ENCODE results near the gene PSD2. TPM values are rescaled to one million over a fixed set of nuclear protein-coding genes. Genes with fewer than 3 reads are reported as not detected.

PSD2 gene
- total and polyA plus RNA-seq, 2 donors (not counting 1 experiment from before 2014, with no cell fraction given), result 0.10 to 0.17 TPM

GRCh38 chr5:139806111-139806510 lies 10.5 kb downstream of the PSD2 start:
- Histone ChIP-seq H3K4me1 (ENCODE audit: control insufficient read depth in 2 of 2, insufficient read depth in 2 of 2, low read length in 2 of 2) (no peaks in the 10 kb centered on the region), H4K20me1 (ENCODE audit: control insufficient read depth, insufficient read depth, low read length, poor library complexity, severe bottlenecking) (no peaks in the 10 kb centered on the region), H3K27ac (ENCODE audit: low read length in 2 of 2) (no peak overlapping the region), H3K36me3 (replicated peaks in 1 of 2; ENCODE audit: control extremely low read depth in 1 of 2, control insufficient read depth in 1 of 2, extremely low read depth in 1 of 2, insufficient read depth in 2 of 2, low read length in 1 of 2) (no peaks in the 10 kb centered on the region), H3K4me3 (ENCODE audit: control extremely low read depth in 1 of 5, extremely low read depth in 1 of 5, insufficient read depth in 1 of 5, low read depth in 2 of 5, low read length in 4 of 5) (no peak overlapping the region), H3K79me2 (ENCODE audit: control insufficient read depth, insufficient read depth, low read length) (no peaks in the 10 kb centered on the region), H3K9ac (ENCODE audit: low read length) (no peak overlapping the region), H3K9me3 (ENCODE audit: control extremely low read depth in 1 of 3, control insufficient read depth in 2 of 3, insufficient read depth in 1 of 3, low read length in 2 of 3) (peaks cover 0 to 18% (median 0%) of the 10 kb centered on the region in 3 donors), H3K4me2 (replicated peaks; ENCODE audit: low read depth, low read length, poor library complexity, severe bottlenecking) (no peak overlapping the region), H2AFZ (ENCODE audit: insufficient read depth, low read depth, low read length, poor library complexity, severe bottlenecking) (no peak overlapping the region), H3K27me3 (replicated peaks in 1 of 4; ENCODE audit: control extremely low read depth in 1 of 4, control insufficient read depth in 3 of 4, insufficient read depth in 4 of 4, low read length in 3 of 4) (peaks cover 0 to 30% (median 0%) of the 10 kb centered on the region in 4 experiments)
- CTCF ChIA-PET, result interaction anchor here (0.5 to 1.4 kb wide), 3 partner anchors 17 to 382 kb away, joined by 3 to 4 read pairs (median 3); no protein-coding TSS in a partner anchor
- intact Hi-C loops (cut with micrococcal nuclease), result no loop called here
- WGBS (ENCODE audit: insufficient coverage), result 89% methylated on average over 3 of the region's 4 CpGs
- DNase-seq (no peak), ATAC-seq (ENCODE audit: low read depth) (no peak)
- Mint-ChIP-seq H3K4me1 (no peaks in the 10 kb centered on the region), H3K4me3 (no peak overlapping the region), H3K27ac (no peak overlapping the region), H3K27me3 (peaks cover 51% of the 10 kb centered on the region), H3K9me3 (ENCODE audit: insufficient read depth) (no peaks in the 10 kb centered on the region)
- no peak for TF ChIP-seq EZH2 (IDR thresholded peaks at IDR 0.05; ENCODE audit: borderline replicate concordance, insufficient read depth, low read depth, low read length, poor library complexity, severe bottlenecking)
- no peak for TF ChIP-seq CTCF (IDR thresholded peaks at IDR 0.05)
- POLR2A ChIA-PET, result no interaction called here

GRCh38 chr5:139806726-139807646 lies 11.4 kb downstream of the PSD2 start:
- H3K9me3 Mint-ChIP-seq (ENCODE audit: insufficient read depth), result no peaks in the 10 kb centered on the region
- H3K4me2 ChIP-seq (replicated peaks; ENCODE audit: low read depth, low read length, poor library complexity, severe bottlenecking), result no peak overlapping the region
- DNase-seq (no peak), ATAC-seq (ENCODE audit: low read depth) (no peak)
- peaks cover 0 to 30% (median 0%) of the 10 kb centered on the region in 4 experiments for H3K27me3 ChIP-seq (replicated peaks in 1 of 4; ENCODE audit: control extremely low read depth in 1 of 4, control insufficient read depth in 3 of 4, insufficient read depth in 4 of 4, low read length in 3 of 4)
- no peak overlapping the region for H3K4me3 Mint-ChIP-seq
- H3K4me1 ChIP-seq (ENCODE audit: control insufficient read depth in 2 of 2, insufficient read depth in 2 of 2, low read length in 2 of 2), result no peaks in the 10 kb centered on the region
- intact Hi-C loops (cut with micrococcal nuclease), result no loop called here
- WGBS (ENCODE audit: insufficient coverage), result 71% methylated on average over 5 of the region's 8 CpGs
- no peak overlapping the region for H3K27ac ChIP-seq (ENCODE audit: low read length in 2 of 2)
- H3K9ac ChIP-seq (ENCODE audit: low read length), result no peak overlapping the region
- H3K4me1 Mint-ChIP-seq, result no peaks in the 10 kb centered on the region
- ChIA-PET CTCF (interaction anchor here (0.5 to 1.4 kb wide), 3 partner anchors 18 to 383 kb away, joined by 3 to 4 read pairs (median 3); no protein-coding TSS in a partner anchor), POLR2A (no interaction called here)
- H3K36me3 ChIP-seq (replicated peaks in 1 of 2; ENCODE audit: control extremely low read depth in 1 of 2, control insufficient read depth in 1 of 2, extremely low read depth in 1 of 2, insufficient read depth in 2 of 2, low read length in 1 of 2), result no peaks in the 10 kb centered on the region
- no peak overlapping the region for H3K27ac Mint-ChIP-seq
- no peak overlapping the region for H2AFZ ChIP-seq (ENCODE audit: insufficient read depth, low read depth, low read length, poor library complexity, severe bottlenecking)
- no peaks in the 10 kb centered on the region for H3K79me2 ChIP-seq (ENCODE audit: control insufficient read depth, insufficient read depth, low read length)
- H3K27me3 Mint-ChIP-seq, result peaks cover 49% of the 10 kb centered on the region
- peaks cover 0 to 18% (median 0%) of the 10 kb centered on the region in 3 donors for H3K9me3 ChIP-seq (ENCODE audit: control extremely low read depth in 1 of 3, control insufficient read depth in 2 of 3, insufficient read depth in 1 of 3, low read length in 2 of 3)
- H4K20me1 ChIP-seq (ENCODE audit: control insufficient read depth, insufficient read depth, low read length, poor library complexity, severe bottlenecking), result no peaks in the 10 kb centered on the region
- TF ChIP-seq EZH2 (IDR thresholded peaks at IDR 0.05; ENCODE audit: borderline replicate concordance, insufficient read depth, low read depth, low read length, poor library complexity, severe bottlenecking) (no peak), CTCF (IDR thresholded peaks at IDR 0.05) (no peak)
- no peak overlapping the region for H3K4me3 ChIP-seq (ENCODE audit: control extremely low read depth in 1 of 5, extremely low read depth in 1 of 5, insufficient read depth in 1 of 5, low read depth in 2 of 5, low read length in 4 of 5)
